Effector CD8-positive, alpha-beta T cell (primary cell): ENCODE results near the gene CDYL.

Experiments
- DNase-seq: peaks from one replicate; lab custom pipeline; 2025; lab: John Stamatoyannopoulos, UW

CDYL gene

GRCh38 chr6:4907602-4908001 lies 131.4 kb downstream of the CDYL start:
- no peak for DNase-seq

DNA sequence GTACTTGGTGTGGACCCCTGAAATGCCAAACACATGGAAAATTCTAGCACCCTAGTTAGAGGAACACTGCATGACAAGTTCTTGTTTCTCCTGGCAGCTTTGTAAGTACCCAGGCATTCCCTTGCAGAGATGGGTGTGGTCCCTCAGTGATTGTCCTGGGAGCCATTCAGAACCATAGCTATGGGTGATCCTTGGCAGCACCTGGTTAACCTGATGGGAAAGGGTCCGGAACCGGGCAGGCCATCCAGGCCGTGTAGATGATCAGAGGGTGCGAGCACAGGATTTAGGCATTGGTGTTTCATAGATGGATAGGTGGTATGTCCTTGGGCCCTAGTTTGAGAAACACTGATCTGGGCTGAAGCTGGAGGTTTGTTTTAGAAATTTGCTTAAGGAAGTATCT lies 131.9 kb downstream of the CDYL start:
- DNase-seq = no peak

- no peak for DNase-seq
These were observed 133.0 kb downstream of the CDYL start for GRCh38 chr6:4909063-4909706.

DNA sequence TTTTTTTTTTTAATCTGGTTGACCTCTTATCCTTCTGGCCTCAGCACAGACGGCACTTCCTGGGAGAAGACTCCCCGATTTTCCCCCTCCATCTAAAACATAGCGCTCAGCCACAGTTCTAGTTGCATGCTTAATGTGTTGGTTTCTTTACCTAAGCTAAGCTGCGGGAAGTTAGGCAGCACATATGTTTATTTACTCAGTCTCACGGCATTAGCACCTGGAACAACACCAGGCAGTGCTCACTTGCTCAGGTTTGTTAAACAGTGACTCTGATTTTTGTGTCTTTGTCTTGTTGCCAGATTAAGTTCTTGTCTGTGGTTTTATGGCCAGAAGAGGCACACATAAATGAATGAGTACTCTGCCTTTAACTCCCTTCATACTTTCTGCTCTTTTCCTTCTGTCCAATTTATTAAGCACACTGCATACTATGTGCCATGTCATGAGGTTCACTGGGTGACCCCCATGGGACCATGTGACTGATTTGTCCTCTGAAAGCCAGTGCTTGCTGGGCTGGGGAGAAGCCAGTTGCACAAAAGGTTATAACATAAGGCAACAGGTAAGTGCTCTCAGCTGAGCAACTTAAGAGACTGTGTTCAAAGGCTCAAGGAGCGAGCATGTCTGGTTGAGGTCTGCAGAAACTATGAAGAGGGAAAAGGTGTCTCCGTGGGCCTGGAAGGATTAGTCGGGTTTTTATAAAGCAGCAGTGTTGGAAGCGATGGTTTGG lies 134.0 kb downstream of the CDYL start:
- DNase-seq = no peak

- no peak for DNase-seq
These were observed 136.4 kb downstream of the CDYL start for GRCh38 chr6:4912559-4912958.

- no peak for DNase-seq
These were observed 137.7 kb downstream of the CDYL start for GRCh38 chr6:4913705-4914419.

- DNase-seq = no peak
These were observed 138.4 kb downstream of the CDYL start for GRCh38 chr6:4914420-4915159.

DNA sequence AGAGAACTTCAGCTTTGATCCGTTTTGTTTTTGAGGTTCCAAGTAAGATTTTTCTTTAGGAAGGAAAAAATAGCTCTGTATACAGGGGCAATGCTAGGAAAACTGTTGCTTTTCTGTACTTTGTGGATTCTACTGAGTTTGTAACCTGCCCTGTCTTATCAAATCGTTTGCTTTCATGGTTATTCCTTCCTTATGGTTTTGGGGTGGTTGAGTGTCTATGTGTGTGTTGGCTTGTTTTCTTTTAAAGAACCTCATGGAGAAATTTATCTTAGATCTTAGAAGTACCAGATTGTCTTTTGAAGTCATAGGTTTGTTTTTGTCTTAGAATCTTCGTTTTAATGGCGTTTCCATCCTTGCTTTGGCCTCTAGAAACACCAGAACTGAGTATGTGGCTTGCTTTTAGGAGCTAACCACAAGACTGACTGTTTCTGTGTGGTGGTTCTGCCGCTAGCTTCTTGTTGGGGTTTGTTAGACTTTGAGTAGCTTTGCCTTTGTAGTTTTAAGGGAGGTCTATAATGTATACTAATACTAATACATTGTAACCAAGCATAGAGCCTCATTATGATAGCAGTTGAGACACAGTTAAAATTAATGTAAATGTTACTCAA lies 140.9 kb downstream of the CDYL start:
- DNase-seq = no peak

DNA sequence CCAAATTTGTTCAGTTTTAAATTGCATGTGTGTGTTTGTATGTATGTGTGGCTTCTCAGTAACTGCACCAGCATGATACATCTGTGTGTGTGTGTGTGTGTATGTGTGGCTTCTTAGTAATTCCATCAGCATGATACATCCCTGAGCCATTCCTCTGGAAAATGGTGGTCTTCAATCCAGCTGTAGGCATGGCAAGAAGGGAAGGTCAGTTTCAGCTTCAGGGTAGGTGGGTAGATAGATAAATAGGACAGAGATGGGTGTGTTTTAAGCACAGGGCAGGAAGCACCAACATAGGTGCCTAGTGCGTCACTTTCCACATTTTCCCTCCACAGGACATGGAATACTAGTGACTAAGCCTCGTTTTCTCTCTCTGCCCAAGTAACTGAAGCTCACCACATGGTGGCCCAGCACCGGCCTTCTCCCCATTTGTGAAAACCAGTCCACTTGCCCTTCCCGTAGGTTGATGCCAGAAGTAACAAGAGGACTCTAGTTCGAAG lies 144.8 kb downstream of the CDYL start:
- DNase-seq = no peak

DNA sequence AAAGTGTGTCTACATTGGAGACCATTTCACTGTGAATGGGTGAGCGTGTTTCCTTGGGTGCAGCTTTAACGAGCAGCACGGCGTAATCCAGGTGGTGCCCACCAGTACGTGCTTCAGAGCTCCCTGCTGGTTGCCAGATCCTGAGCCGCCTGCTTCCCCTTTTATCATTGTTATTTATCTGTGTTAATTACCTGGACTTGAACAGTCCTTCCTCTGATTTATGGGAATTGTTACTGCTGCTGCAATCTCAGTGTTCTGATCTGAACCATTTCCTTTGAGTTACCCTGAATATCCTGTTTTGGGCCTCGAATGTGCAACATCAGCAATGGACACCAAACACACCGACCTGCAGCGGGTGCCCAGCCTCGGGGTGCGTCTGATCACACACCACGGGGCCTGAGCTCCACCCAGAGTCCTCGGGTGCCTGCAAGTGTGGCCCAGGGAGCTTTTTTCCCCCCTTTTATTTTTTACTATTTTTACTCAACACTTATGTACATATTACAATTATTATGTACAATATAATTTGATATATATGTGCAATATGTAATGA lies 146.4 kb downstream of the CDYL start:
- DNase-seq = no peak

DNA sequence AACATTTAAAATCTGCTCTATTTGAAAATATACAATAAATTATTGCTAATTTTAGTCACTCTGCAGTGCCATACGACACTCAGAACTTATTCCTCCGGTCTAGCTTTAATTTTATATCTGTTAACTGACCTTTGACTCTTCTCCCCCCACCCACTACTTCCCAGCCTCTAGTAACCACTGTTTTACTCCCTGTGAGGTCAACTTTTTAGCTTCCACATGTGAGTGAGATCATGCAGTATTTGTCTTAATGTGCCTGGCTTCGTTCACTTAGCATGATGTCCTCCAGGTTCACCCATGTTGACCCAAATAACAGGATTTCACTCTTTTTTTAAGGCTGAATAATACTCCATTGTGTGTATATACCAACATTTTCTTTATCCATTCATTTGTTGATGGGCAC lies 146.9 kb downstream of the CDYL start:
- DNase-seq = no peak

DNA sequence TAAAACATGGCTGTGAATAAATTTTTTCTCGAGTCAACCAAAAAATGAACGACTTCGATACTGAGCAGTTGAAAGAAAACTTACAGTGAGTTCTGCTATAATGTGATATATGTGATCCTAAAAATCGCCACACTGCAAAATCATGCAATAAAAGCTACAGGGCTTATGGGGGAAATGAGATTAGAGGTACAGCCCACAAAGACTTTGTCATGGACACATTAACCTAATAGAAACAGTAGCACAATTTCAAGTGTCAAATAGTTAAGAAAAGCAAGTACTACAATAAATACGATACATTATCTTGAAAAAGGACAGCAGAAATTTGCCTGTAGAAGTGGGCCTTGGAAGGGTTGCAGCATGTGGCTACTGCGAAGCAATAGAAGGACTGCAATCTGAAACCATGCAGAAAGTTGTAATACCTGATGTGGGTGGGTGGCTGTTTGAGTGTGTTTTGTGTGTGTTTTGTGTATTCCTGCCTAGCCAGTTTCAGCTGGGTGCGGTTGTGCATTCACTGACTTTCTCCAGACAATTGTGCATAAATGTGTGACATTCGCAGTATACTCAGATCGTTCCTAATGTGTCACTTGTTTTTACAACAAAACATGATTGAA lies 148.6 kb downstream of the CDYL start:
- no peak for DNase-seq

DNA sequence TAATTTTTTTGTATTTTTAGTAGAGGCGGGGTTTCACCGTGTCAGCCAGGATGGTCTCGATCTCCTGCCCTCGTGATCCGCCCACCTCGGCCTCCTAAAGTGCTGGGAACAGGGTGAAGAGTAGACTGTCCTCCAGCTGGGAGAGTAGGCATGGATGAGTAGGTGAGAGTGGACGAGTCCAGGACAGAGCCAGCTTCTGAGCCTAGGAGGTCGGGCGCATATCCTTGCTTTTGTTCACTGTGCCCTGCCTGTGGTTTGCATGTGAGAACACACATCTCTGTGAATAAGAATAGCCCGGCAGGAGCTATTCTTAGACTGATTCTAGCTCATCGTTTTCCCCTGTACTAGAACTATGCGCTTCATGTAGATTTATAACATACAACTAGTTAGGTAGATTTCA lies 149.4 kb downstream of the CDYL start:
- no peak for DNase-seq

DNA sequence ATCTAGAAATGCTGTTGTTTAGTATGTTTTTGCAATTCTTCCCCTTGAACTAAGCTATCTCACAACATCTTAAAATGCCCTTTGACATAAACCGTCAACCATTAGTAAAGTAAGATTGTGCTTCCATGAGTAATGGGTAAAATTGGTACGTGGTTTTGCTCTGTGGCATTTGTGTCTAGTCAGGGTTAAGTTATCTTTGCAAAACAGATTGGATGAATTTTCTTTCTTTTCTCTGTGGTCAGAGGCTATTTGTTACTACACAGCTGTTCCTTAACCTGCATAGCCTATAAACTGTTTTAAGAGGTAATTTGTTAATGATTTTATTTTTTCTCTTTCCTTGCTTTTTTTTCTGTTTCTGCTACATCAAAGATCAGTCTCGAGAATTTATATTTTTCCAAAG lies 152.2 kb downstream of the CDYL start:
- DNase-seq = no peak

- no peak for DNase-seq
These were observed 153.0 kb downstream of the CDYL start for GRCh38 chr6:4929097-4929718.

GRCh38 chr6:4930025-4930691 lies 154.0 kb downstream of the CDYL start:
- no peak for DNase-seq

DNA sequence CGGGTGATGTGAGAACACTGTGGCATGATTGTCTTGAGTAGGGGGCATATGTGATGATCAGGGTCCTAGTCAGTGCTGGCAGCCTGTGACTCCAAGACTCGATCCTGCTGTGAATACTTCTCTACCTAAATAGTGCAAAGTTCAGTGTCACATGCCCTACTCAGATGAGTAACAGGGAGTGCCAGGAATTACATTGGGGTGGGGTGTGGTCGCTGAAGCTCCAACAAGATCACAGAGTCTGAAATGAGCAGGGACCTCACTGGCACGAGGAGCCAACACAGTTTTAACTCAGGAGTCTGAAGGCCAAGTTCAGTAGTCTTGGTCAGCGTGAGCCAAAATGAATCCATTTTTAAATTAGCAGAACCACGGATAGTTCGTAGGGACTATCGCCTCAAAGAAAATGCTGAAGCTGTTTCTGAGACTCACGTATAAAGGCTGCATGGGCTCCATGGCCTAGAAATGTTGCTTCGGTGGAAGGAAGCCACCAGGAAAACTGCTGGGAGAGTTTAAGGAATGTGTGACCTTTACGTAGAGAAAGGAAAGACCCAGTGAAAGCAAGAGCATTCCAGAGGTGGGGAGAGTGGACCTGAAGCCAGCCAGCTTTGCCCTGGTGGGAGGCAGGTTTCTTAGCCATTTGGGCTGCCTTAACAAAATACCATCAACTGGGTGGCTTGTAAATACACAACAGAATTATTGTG lies 155.5 kb downstream of the CDYL start:
- DNase-seq = no peak

DNA sequence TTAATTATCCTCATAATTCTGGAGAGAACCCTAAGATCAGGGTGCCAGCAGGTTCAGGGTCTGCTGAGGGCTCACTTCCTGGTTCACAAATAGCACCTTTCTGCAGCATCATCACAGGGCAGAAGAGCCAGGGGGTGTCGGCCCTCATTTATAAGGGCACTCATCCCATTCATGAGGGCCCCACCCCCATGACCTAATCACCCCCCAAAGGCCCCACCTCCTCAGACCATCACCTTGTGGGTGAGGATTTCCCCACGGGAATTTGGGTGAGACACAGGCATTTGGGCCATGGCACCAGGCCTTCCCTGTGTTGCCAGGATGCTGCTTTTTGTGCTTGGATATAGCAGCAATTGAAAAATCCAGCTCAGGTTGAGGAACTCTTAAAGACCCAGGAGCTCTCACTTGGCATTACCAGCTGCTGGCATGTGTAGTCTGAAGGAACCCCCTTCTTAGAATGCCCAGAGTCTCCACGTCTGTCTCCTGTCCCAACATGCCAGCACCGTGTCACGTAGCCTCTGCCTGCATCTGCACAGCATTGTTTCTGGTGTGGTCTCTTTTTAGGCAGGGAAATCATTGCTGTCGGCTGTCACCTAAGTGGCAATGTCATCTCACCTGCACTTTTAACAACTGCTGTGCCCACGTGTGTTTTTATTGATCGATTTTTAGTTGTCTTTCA lies 156.2 kb downstream of the CDYL start:
- no peak for DNase-seq

GRCh38 chr6:4935486-4935885 lies 159.3 kb downstream of the CDYL start:
- DNase-seq = no peak
